Urinary bladder (tissue), 4 donors: Measurements from ENCODE around the gene ITIH3. TPM values are rescaled to one million over a fixed set of nuclear protein-coding genes. Genes with fewer than 3 reads are reported as not detected.

Experiments used
- DNase-seq: peaks from one replicate; pipeline ENCODE4 v3.0.0-alpha.2; 2015; ENCODE audit errors: extremely low spot score
- H3K27ac ChIP-seq: one replicate; pipeline ENCODE4 v1.5.1; 2013; ENCODE audit warnings: low read depth, mild to moderate bottlenecking, moderate library complexity
- H3K36me3 ChIP-seq: one replicate; pipeline ENCODE4 v1.6.1; 2013; ENCODE audit warnings: mild to moderate bottlenecking, moderate library complexity; ENCODE audit not compliant: insufficient read depth
- H3K4me1 ChIP-seq: one replicate; pipeline ENCODE4 v1.6.1; 2013; ENCODE audit warnings: mild to moderate bottlenecking, moderate library complexity; ENCODE audit not compliant: insufficient read depth
- H3K4me3 ChIP-seq: one replicate; pipeline ENCODE4 v1.5.1; 2013; ENCODE audit warnings: low read depth, low read length
- WGBS: extraction: QIAGEN DNeasy Blood & Tissue Kit; methylation state at CpG from one replicate; pipeline ENCODE4 v1.1.7; 2013; 5-methylcytosine and 5-hydroxymethylcytosine counted together
- polyA plus RNA-seq: library from polyadenylated mRNA; stranded (reverse); fragments of 200-250 nt; gene quantifications from one replicate; pipeline ENCODE4 v1.2.3, GENCODE V29; 2013
- total RNA-seq: library from RNA; depleted of rRNA; stranded (reverse); fragments of >200 nt; gene quantifications from one replicate; pipeline ENCODE4 v1.2.3, GENCODE V29; 2014
- donor health status: healthy with polysubstance abuse.
- donor health status: healthy.

Gene ITIH3
- total and polyA plus RNA-seq, 2 donors = 1.4 to 3.1 TPM

DNA sequence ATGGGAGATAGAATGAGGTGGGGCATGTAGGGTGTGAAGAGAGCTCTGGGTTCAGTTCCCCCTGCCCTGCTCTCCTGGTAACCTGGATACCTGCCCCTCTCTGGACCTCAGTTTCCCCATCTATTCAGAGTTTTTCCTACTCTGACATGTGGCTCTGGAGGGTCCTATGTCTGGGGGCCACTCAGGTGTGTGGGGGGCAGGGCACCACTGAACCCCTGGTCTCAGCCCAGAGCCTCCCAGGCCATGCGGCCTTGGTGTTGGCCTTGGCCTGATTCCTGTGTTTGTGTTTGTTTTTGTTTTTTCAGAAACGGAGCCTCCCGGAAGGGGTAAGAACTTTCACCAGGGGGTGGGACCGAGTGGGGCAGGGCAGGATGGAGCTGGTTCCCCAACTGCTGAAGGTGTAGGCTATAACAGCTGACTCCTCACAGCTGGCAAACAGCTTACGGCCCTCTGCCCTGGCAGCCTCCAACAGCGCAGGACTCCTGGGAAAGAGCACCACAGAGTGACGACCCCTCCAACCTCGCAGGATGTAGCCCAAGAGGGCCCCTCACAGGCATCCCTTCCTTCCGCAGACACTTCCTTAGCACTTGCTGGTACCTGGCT lies 803 bp downstream of the ITIH3 start:
- no peak for DNase-seq
- no peak overlapping the region for H3K4me3 ChIP-seq
- no peaks in the 10 kb centered on the region for H3K4me1 ChIP-seq
- WGBS = 56% methylated on average over 9 of the region's 9 CpGs
- no peak overlapping the region for H3K27ac ChIP-seq
- no peaks in the 10 kb centered on the region for H3K36me3 ChIP-seq

DNA sequence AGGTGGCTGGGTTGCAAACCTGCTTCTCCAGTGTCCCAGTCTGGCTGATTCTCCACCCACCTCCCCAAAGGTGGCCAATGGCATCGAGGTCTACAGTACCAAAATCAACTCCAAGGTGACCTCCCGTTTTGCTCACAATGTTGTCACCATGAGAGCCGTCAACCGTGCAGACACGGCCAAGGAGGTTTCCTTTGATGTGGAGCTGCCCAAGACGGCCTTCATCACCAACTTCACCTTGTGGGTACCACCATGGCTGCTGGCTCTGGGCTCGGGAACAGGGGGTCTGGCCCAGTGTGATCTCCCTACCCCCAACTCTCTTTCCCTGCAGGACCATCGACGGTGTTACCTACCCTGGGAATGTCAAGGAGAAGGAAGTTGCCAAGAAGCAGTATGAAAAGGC lies 1.8 kb downstream of the ITIH3 start:
- no peak for DNase-seq
- WGBS = 93% methylated on average over 9 of the region's 9 CpGs
- Histone ChIP-seq H3K36me3 (no peaks in the 10 kb centered on the region), H3K4me1 (no peaks in the 10 kb centered on the region), H3K4me3 (no peak overlapping the region), H3K27ac (no peak overlapping the region)

DNA sequence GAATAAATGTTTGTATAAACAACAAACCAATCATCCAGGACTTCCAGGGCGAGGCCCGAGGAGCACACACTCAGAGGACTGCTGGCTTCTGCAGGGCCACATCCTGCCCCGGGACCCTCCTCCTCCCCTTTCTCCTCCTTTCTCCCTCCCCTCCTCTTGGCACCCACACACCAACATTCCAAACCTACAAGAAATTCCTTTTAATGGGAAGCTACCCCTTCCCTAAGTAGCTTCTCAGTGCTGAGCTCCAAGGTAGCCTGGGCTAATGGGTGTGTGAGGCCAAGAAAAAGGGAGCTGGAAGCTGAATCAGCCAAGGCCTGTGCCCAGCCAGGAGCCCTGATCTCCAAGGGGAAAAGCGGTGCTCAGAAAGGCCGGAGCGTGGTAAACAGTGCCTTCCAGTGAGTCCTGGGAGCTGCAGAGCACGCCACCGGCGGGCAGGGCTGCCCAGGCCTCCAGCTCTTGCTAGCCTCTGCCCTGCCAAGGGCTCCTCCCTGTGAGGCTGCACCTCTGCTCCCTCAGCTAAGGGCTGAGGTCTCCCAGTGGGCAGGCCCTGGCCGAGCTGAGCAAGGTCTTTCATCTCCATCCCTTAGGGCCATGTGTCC lies 3.9 kb downstream of the ITIH3 start:
- Histone ChIP-seq H3K4me3 (no peak overlapping the region), H3K4me1 (no peaks in the 10 kb centered on the region), H3K36me3 (no peaks in the 10 kb centered on the region), H3K27ac (no peak overlapping the region)
- DNase-seq = no peak
- 84% methylated on average over 10 of the region's 10 CpGs for WGBS

DNA sequence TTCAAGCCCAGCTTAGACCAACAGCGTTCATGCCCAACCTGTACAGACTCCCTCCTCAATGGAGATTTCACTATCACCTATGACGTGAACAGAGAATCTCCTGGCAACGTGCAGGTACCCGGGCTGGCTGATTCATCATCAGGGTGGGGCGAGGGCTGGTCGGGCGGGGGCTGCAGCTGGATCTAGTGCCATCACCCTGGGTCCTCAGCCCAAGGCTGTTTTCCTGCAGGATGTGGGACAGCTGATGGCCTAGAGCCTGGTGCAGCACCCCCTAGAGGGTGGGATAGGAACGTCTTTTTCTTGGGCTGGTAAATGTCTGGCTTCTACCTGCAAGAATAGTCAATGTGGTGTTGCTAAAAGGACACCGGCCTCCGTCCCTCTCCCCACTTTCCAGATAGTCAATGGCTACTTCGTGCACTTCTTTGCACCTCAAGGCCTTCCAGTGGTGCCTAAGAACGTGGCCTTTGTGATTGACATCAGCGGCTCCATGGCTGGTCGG lies 4.4 kb downstream of the ITIH3 start:
- 56% methylated on average over 14 of the region's 14 CpGs for WGBS
- Histone ChIP-seq H3K27ac (no peak overlapping the region), H3K4me3 (no peak overlapping the region), H3K4me1 (no peaks in the 10 kb centered on the region), H3K36me3 (no peaks in the 10 kb centered on the region)
- DNase-seq = no peak

DNA sequence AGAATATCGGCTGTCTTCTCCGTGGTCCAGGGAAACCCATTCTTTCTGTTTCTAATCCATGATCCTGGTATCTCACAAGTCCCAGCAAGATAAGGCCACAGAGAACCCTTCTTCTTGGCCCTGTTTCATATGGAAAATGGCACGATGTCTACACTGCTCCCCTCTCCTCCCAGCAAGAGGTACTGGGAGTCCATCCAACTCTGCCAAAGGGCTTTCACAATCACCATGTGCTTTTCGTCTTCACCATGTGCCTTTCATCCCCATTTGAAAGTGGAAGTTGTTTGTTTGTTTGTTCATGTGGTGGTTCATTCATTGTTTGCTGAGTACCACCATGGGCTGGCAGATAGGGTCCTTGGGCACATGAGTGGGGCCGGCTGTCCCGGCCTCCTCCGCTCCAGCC lies 5.5 kb downstream of the ITIH3 start:
- no peaks in the 10 kb centered on the region for H3K4me1 ChIP-seq
- 82% methylated on average over 7 of the region's 7 CpGs for WGBS
- no peak overlapping the region for H3K4me3 ChIP-seq
- DNase-seq = no peak
- no peaks in the 10 kb centered on the region for H3K36me3 ChIP-seq
- no peak overlapping the region for H3K27ac ChIP-seq

DNA sequence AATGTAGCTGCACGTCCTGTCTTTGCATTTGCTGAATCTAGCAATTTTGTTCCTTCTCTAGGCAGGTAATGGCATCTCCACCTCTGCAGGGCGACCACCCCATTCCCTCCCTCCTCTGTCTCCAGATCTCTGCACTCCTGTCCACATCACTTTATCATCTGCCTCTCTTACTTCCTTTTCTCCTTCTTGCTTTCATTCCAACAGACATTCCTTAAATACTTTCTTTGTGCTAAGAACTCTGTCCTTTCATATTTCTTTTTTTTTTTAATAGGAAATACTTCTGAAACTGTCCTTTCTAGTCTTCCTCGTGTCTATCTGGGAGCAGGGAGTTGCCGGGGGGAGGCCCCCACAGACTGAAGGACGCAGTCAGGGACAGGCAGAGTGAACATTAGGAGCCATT lies 7.2 kb downstream of the ITIH3 start:
- no peak overlapping the region for H3K4me3 ChIP-seq
- no peaks in the 10 kb centered on the region for H3K4me1 ChIP-seq
- DNase-seq = no peak
- no peak overlapping the region for H3K27ac ChIP-seq
- WGBS = 58% methylated on average over 5 of the region's 5 CpGs
- H3K36me3 ChIP-seq = no peaks in the 10 kb centered on the region

DNA sequence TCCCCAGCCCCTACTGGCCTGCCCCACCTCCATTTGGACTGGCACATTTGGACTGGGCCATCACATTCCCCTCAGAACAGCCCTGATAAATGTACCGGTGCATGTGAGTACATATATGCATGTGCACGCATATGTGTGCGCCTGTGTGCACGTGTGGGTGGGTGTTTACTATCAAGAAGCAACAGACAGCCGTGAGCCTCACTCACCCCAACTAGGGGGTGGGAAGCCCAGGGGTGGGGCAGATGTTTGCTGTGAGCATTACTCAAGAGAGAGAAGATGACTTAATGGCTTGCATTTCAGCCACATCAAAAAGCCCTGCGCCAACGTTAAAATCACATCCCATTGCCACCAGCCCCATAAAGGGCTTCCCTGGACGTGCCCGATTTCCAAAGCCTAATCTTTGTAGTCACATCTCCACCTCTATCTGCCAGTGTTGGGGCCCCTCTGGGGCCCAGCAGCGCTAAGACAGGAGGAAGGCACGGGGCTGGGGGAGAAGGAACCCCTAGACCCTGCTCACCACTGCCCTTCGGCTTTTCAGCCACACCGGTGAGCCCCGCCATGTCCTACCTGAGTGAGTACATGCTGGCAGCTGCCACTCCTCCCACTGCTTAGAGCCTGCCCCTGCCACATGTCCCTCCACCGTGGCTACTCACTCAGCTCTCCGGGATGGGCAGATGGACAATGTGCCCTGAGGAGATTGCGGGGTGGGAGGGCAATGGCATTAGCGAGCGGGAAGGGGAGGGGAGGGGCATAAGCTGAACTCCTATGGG lies 10.9 kb downstream of the ITIH3 start:
- no peaks in the 10 kb centered on the region for H3K36me3 ChIP-seq
- DNase-seq = no peak
- WGBS = 70% methylated on average over 19 of the region's 19 CpGs
- no peaks in the 10 kb centered on the region for H3K4me1 ChIP-seq
- H3K4me3 ChIP-seq = no peak overlapping the region
- no peak overlapping the region for H3K27ac ChIP-seq

DNA sequence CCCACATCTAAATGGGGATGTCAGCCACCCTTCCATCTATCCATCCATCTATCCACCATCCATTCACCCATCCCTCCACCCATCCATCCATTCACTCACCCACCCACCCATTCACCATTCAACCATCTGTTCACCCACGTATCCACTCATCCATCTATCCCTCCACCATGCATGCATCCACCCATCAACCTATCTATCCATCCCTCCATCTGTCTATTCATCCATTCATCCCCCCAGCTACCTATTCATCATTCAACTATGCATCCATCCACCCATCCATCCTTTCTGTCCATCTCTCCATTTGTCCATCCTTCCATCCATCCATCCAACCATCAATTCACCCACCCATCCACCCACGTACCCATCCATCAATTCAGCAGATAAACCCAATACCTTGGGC lies 14.6 kb downstream of the ITIH3 start:
- H3K36me3 ChIP-seq = no peaks in the 10 kb centered on the region
- no peak overlapping the region for H3K4me3 ChIP-seq
- no peak for DNase-seq
- 78% methylated on average over 2 of the region's 2 CpGs for WGBS
- no peak overlapping the region for H3K27ac ChIP-seq
- H3K4me1 ChIP-seq = no peaks in the 10 kb centered on the region

DNA sequence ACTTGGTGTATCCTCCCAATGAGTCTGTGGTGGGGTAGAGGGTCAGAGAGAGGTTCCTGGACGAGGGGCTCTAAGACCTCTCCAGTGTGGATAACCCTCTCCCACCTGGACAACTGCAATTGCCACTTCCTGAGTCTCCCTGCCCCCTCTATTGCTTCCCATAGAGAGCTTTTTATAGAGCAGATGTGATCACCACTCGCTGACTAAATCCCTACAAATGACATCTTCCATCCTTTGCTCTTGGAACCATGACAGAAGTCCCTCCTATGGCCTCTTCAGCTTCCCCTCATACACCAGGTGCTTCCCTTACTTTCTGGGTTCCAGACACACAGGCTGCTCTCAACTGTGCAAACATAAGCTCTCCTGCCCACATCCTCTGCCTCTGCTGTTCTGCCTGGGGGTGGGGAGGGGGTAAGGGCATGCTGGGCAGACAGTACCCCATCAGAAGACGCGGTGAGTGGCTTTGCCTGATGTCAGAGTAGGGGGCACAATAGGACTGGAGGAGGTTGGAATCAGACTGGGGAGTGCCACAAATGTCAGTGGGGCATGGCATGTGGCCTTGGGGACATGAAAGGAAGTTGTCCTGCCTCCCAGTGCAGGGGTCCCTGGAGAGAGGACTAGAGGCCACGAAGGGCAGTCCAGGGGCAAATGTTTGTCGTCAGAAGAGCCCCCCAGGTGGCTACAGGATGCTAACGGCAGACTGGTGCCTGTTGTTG lies 15.2 kb downstream of the ITIH3 start:
- no peaks in the 10 kb centered on the region for H3K36me3 ChIP-seq
- 54% methylated on average over 7 of the region's 7 CpGs for WGBS
- H3K27ac ChIP-seq = no peak overlapping the region
- DNase-seq = no peak
- no peaks in the 10 kb centered on the region for H3K4me1 ChIP-seq
- H3K4me3 ChIP-seq = no peak overlapping the region

DNA sequence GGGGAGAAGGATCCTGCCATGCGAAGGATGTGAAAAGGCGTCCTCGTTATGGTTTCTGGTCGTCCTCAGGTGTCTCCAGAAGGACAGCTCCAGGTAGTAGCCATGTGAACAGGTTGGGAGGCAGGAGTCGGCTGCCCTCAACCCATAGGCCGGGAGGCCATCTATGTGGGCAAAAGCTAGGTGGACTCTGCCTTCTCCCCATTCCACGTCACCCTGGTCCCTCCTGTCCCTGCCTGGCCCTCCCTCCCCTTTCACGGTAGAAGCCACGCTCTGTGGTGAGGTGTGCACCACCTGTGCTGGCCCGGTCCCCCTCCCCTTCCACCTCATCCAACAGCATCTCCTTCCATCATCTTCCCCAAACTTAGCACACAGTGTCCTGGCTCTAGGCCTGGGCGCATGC lies 16.3 kb downstream of the ITIH3 start:
- H3K36me3 ChIP-seq = no peaks in the 10 kb centered on the region
- no peak for DNase-seq
- H3K27ac ChIP-seq = no peak overlapping the region
- no peaks in the 10 kb centered on the region for H3K4me1 ChIP-seq
- 91% methylated on average over 11 of the region's 11 CpGs for WGBS
- H3K4me3 ChIP-seq = no peak overlapping the region

DNA sequence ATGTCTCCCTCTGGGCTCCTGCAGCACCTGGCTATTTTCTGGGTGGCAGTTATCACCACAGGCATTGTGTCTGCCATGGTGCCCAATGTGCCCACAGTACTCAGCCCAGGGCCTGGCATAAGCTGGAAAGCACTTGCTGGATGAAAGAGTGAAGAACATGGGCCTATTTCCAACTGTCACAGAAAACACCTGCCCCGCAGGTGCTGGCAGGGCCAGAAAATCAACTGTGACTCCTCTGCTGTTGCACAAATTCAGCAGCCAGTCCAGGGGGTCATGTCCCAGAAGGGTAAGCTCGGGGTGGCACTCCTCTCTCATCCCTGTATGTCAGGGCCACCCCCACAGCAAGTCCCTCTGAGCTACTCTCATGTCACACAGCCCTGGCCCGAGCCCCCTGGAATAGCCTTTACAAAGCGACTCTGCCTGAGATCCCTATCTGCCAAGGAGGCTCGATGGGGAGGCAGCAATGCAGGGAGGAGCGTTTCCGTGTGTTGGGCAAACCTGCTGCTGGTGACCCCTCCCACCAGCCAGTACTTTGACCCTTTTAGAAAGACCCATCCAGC lies 16.9 kb downstream of the ITIH3 start:
- 77% methylated on average over 7 of the region's 7 CpGs for WGBS
- no peak for DNase-seq
- no peak overlapping the region for H3K4me3 ChIP-seq

DNA sequence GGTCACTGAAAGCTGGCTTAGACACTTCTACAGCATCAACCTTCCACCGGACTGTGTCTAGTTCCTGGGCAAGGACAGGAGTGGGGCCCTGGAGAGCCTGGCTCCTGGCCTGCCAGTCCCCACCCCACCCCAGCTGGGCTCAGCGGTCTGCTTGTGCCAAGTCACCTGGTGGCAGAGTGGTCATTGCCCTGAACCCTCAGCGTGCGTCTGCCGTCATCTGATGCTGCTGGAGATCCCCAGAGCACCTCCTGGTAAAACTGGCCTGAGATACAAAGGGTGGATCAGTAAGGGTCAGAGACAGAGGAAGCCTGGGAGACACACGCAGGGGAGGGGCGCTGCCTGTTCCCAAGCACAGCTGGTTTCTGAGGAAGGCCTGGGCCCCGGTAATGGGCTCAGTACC lies 19.2 kb downstream of the ITIH3 start:
- 84% methylated on average over 8 of the region's 8 CpGs for WGBS
- Histone ChIP-seq H3K27ac (no peak overlapping the region), H3K4me3 (no peak overlapping the region), H3K4me1 (no peaks in the 10 kb centered on the region), H3K36me3 (no peaks in the 10 kb centered on the region)
- no peak for DNase-seq

More for the DNA sequence above, 16.9 kb downstream of the ITIH3 start:
- Histone ChIP-seq H3K4me1 (no peaks in the 10 kb centered on the region), H3K36me3 (no peaks in the 10 kb centered on the region), H3K27ac (no peak overlapping the region)

DNA sequence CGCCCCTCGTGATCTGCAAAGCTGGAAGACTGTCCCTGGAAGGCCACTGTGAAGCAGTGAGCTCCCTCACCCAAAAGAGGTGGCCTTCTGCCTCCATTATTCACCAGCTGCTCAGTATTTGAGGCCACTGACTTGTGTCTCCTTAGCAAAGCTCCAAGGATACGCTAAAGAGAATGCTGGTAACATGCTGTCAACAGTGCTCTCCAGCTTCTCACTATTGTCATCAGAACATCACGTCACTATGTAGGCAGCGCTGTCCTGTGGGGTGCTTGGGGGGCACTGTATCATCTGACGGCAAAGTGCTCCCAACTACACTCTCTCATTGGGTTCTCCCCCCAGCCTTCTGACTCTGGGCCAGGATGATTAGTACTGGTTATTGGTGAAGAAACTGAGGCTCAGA lies 21.6 kb downstream of the ITIH3 start:
- WGBS = 92% methylated on average over 6 of the region's 6 CpGs
- H3K27ac ChIP-seq = no peak overlapping the region
- no peak for DNase-seq
- no peak overlapping the region for H3K4me3 ChIP-seq
- H3K36me3 ChIP-seq = no peaks in the 10 kb centered on the region
- no peaks in the 10 kb centered on the region for H3K4me1 ChIP-seq
